Measurements from ENCODE around the gene SLC17A9.

Gene SLC17A9

GRCh38 chr20:62984666-62985443 lies 32.3 kb downstream of the SLC17A9 start:
- no peak for DNase-seq

GRCh38 chr20:62985444-62985778 lies 32.9 kb downstream of the SLC17A9 start:
- DNase-seq = no peak

- no peak for DNase-seq
These were observed 33.8 kb downstream of the SLC17A9 start for GRCh38 chr20:62986257-62986800.

- DNase-seq = no peak
These were observed 34.6 kb downstream of the SLC17A9 start for GRCh38 chr20:62987114-62987513.

- peak; percentile 36 for DNase-seq
These were observed 36.7 kb downstream of the SLC17A9 start for GRCh38 chr20:62989201-62989601.

GRCh38 chr20:62990306-62990825 lies 37.9 kb downstream of the SLC17A9 start:
- DNase-seq = no peak

- DNase-seq = no peak
These were observed 38.8 kb downstream of the SLC17A9 start for GRCh38 chr20:62991196-62991807.

GRCh38 chr20:62991863-62992262 lies 39.4 kb downstream of the SLC17A9 start:
- DNase-seq = no peak

- no peak for DNase-seq
These were observed 41.5 kb downstream of the SLC17A9 start for GRCh38 chr20:62993856-62994494.

GRCh38 chr20:62994869-62995281 lies 42.4 kb downstream of the SLC17A9 start:
- no peak for DNase-seq

GRCh38 chr20:62995481-62995880 lies 43.0 kb downstream of the SLC17A9 start:
- no peak for DNase-seq

GRCh38 chr20:62995898-62996595 lies 43.5 kb downstream of the SLC17A9 start:
- no peak for DNase-seq

- DNase-seq = no peak
These were observed 44.1 kb downstream of the SLC17A9 start for GRCh38 chr20:62996596-62996982.

- peak; percentile 82 for DNase-seq
These were observed 45.0 kb downstream of the SLC17A9 start for GRCh38 chr20:62997417-62998035.

GRCh38 chr20:62998449-62998848 lies 45.9 kb downstream of the SLC17A9 start:
- DNase-seq = no peak

- DNase-seq = no peak
These were observed 47.1 kb downstream of the SLC17A9 start for GRCh38 chr20:62999580-62999979.

- no peak for DNase-seq
These were observed 47.5 kb downstream of the SLC17A9 start for GRCh38 chr20:63000036-63000435.

- no peak for DNase-seq
These were observed 48.4 kb downstream of the SLC17A9 start for GRCh38 chr20:63000958-63001357.

- DNase-seq = no peak
These were observed 50.0 kb downstream of the SLC17A9 start for GRCh38 chr20:63002511-63002910.

- no peak for DNase-seq
These were observed 51.0 kb downstream of the SLC17A9 start for GRCh38 chr20:63003546-63003945.

GRCh38 chr20:63004607-63005364 lies 52.3 kb downstream of the SLC17A9 start:
- no peak for DNase-seq

- DNase-seq = no peak
These were observed 52.9 kb downstream of the SLC17A9 start for GRCh38 chr20:63005365-63005861.

Data from suppressor macrophage treated with lipopolysaccharide for 4 hours (primary cell).